Transverse colon (tissue), 3 donors: Measurements from ENCODE around the gene BMPR1B.

Experiments
- POLR2A ChIP-seq: fragments of 450-650 bp; IDR thresholded peaks from one replicate; pipeline ENCODE4 v1.6.1; 2016; ENCODE audit warnings: antibody characterized with exemption, mild to moderate bottlenecking, moderate library complexity
- TF ChIP-seq, protein P1 (sequence below), 5 experiments: fragments of 200-600 bp in 3 of 5; fragments of 450-650 bp in 2 of 5; sonication (generic) in 3 of 5; IDR thresholded peaks; 1 replicate in 2 of 5; 2 replicates in 3 of 5; pipeline ENCODE4 v1.5.1; 2016 to 2017; ENCODE audit warnings: antibody characterized with exemption in 5 of 5, inconsistent platforms in 3 of 5, mild to moderate bottlenecking in 2 of 5, moderate library complexity in 1 of 5

GRCh38 chr4:94965852-94966251 is 208.1 kb downstream of the BMPR1B start:
- TF ChIP-seq POLR2A, result no peak
- TF ChIP-seq, protein P1, sequence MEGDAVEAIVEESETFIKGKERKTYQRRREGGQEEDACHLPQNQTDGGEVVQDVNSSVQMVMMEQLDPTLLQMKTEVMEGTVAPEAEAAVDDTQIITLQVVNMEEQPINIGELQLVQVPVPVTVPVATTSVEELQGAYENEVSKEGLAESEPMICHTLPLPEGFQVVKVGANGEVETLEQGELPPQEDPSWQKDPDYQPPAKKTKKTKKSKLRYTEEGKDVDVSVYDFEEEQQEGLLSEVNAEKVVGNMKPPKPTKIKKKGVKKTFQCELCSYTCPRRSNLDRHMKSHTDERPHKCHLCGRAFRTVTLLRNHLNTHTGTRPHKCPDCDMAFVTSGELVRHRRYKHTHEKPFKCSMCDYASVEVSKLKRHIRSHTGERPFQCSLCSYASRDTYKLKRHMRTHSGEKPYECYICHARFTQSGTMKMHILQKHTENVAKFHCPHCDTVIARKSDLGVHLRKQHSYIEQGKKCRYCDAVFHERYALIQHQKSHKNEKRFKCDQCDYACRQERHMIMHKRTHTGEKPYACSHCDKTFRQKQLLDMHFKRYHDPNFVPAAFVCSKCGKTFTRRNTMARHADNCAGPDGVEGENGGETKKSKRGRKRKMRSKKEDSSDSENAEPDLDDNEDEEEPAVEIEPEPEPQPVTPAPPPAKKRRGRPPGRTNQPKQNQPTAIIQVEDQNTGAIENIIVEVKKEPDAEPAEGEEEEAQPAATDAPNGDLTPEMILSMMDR (IDR thresholded peaks at IDR 0.05), result no peak
